ENCODE data around the gene ARL6IP6. TPM values are rescaled to one million over a fixed set of nuclear protein-coding genes. Genes with fewer than 3 reads are reported as not detected.

Gene ARL6IP6
- total and polyA plus RNA-seq, 2 of the 13 experiments (the other 11 are each of a cell fraction or from before 2014, with no cell fraction given) = 45.0 to 65.9 TPM

DNA sequence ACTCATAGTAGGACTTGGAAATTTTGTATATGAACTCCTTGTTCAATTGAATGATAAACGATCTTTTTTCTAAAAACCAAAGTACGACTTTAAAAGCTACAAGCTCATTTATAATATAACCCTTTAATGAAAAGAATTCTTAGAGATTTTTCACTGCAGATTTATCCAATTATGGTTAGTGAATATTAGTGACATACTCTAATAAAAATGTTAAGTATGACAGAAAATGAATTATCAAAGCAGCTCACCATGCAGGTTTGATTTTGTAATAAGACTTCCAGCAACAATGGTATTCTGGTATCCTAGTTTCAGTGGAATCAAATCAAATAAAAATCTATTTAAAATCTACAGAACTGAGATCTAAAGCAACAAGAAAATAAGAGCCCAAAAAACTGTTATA, 39.6 kb upstream of the ARL6IP6 start (continued):
- TF ChIP-seq ZBTB46 (CRISPR knock-in tag; IDR thresholded peaks at IDR 0.05; ENCODE audit: borderline replicate concordance) (no peak), PBX3 (CRISPR knock-in tag; IDR thresholded peaks at IDR 0.05; ENCODE audit: borderline replicate concordance) (no peak), ZFAT (CRISPR knock-in tag; conservative IDR thresholded peaks at IDR 0.05) (no peak), PLRG1 (conservative IDR thresholded peaks at IDR 0.05) (no peak), EP300 (IDR thresholded peaks at IDR 0.05; ENCODE audit: low read depth in 2 of 2, low read length in 2 of 2) (no peak), EP300 (CRISPR knock-in tag; IDR thresholded peaks at IDR 0.05; ENCODE audit: borderline replicate concordance) (no peak), ZNF136 (CRISPR knock-in tag; IDR thresholded peaks at IDR 0.05; ENCODE audit: low read depth) (no peak), NKX3-1 (CRISPR knock-in tag; IDR thresholded peaks at IDR 0.05) (no peak), HNRNPH1 (optimal IDR thresholded peaks at IDR 0.05; ENCODE audit: low read depth, low read length) (no peak), MLXIP (CRISPR knock-in tag; IDR thresholded peaks at IDR 0.05; ENCODE audit: borderline replicate concordance) (no peak), TEAD2 (CRISPR knock-in tag; IDR thresholded peaks at IDR 0.05) (no peak), NFAT5 (CRISPR knock-in tag; IDR thresholded peaks at IDR 0.05) (no peak), ATF7 (IDR thresholded peaks at IDR 0.05) (no peak), ATF7 (CRISPR knock-in tag; IDR thresholded peaks at IDR 0.05) (no peak)
- TF ChIP-seq, protein P1, sequence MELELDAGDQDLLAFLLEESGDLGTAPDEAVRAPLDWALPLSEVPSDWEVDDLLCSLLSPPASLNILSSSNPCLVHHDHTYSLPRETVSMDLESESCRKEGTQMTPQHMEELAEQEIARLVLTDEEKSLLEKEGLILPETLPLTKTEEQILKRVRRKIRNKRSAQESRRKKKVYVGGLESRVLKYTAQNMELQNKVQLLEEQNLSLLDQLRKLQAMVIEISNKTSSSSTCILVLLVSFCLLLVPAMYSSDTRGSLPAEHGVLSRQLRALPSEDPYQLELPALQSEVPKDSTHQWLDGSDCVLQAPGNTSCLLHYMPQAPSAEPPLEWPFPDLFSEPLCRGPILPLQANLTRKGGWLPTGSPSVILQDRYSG (CRISPR knock-in tag; IDR thresholded peaks at IDR 0.05) = no peak
